ENCODE measurements around the gene CSF3R.

The CSF3R gene

GRCh38 chr1:36482724-36483388, at the start of gene CSF3R:
TSS of gene CSF3R (minus strand) at chr1:36482913. CDS start at chr1:36479496, 3,417 bp downstream.
- no peak for DNase-seq (ENCODE audit: low read depth)

GRCh38 chr1:36531833-36532232, 49.1 kb upstream of the CSF3R start:
- no peak for DNase-seq (ENCODE audit: low read depth)

GRCh38 chr1:36530791-36531190, 48.1 kb upstream of the CSF3R start:
- no peak for DNase-seq (ENCODE audit: low read depth)

GRCh38 chr1:36530261-36530660, 47.5 kb upstream of the CSF3R start:
- no peak for DNase-seq (ENCODE audit: low read depth)

GRCh38 chr1:36529769-36530260, 47.1 kb upstream of the CSF3R start:
- DNase-seq (ENCODE audit: low read depth), result no peak

GRCh38 chr1:36528361-36529349, 45.9 kb upstream of the CSF3R start:
- DNase-seq (ENCODE audit: low read depth), result no peak

GRCh38 chr1:36525166-36525565, 42.5 kb upstream of the CSF3R start:
- no peak for DNase-seq (ENCODE audit: low read depth)

- DNase-seq (ENCODE audit: low read depth), result no peak
These were observed 41.8 kb upstream of the CSF3R start for GRCh38 chr1:36524359-36525062.

GRCh38 chr1:36523850-36524249, 41.1 kb upstream of the CSF3R start:
- no peak for DNase-seq (ENCODE audit: low read depth)

GRCh38 chr1:36523230-36523495, 40.5 kb upstream of the CSF3R start:
- no peak for DNase-seq (ENCODE audit: low read depth)

GRCh38 chr1:36522461-36523229, 39.9 kb upstream of the CSF3R start:
- DNase-seq (ENCODE audit: low read depth), result no peak

GRCh38 chr1:36522021-36522420, 39.3 kb upstream of the CSF3R start:
- DNase-seq (ENCODE audit: low read depth), result no peak

GRCh38 chr1:36520771-36521420, 38.2 kb upstream of the CSF3R start:
- no peak for DNase-seq (ENCODE audit: low read depth)

GRCh38 chr1:36520056-36520455, 37.3 kb upstream of the CSF3R start:
- no peak for DNase-seq (ENCODE audit: low read depth)

GRCh38 chr1:36517011-36517771, 34.5 kb upstream of the CSF3R start:
- DNase-seq (ENCODE audit: low read depth), result no peak

- DNase-seq (ENCODE audit: low read depth), result peak; percentile 15
These were observed 33.8 kb upstream of the CSF3R start for GRCh38 chr1:36516372-36517010.

GRCh38 chr1:36515315-36516138, 32.8 kb upstream of the CSF3R start:
- DNase-seq (ENCODE audit: low read depth), result no peak

GRCh38 chr1:36514501-36514900, 31.8 kb upstream of the CSF3R start:
- DNase-seq (ENCODE audit: low read depth), result no peak
